HepG2 (cell line): Measurements from ENCODE around the gene PLEKHA3. TPM values are rescaled to one million over a fixed set of nuclear protein-coding genes. Genes with fewer than 3 reads are reported as not detected.

ENCODE experiments used
- ATAC-seq: fragments of 200-7000 bp; cut with Tn5 transposase; 3 replicates; pipeline ENCODE4 v1.9.1; 2020; ENCODE audit warnings: mild to moderate bottlenecking, moderate library complexity
- BruUV-seq: library from RNA; stranded (reverse); fragments of 400-500 nt; replicated peaks from 2 replicates; lab custom pipeline; 2021; lab: Mats Ljungman, UMichigan
- CTCF ChIA-PET: fragments of 300-600 bp; formaldehyde crosslinking; extraction: SDS; loops from one replicate; lab custom pipeline; 2021; ENCODE audit warnings: low total read pairs, inconsistent platforms, low intra/inter-chr PET ratio; lab: Yijun Ruan, JAX
- POLR2A ChIA-PET: fragments of 350-600 bp; sonication (Branson Sonifier 250); formaldehyde crosslinking; loops from one replicate; lab custom pipeline; 2020; ENCODE audit warnings: antibody characterized with exemption, inconsistent platforms; lab: Yijun Ruan, JAX
- DNase-seq: peaks from one replicate; pipeline ENCODE4 v3.0.0-alpha.2; 2015; ENCODE audit warnings: low spot score
- FAIRE-seq: peaks from 3 replicates; lab custom pipeline; 2011; peaks lifted over from hg19 to GRCh38; lab: Jason Lieb, UNC
- H2AFZ ChIP-seq: one replicate; pipeline ENCODE4 v1.6.1; 2011; ENCODE audit warnings: low read length, inconsistent platforms
- H3K27ac ChIP-seq: fragments of 300-600 bp; 3 replicates; pipeline ENCODE4 v1.8.0; 2011; ENCODE audit warnings: mixed run types, mild to moderate bottlenecking, mixed read lengths, low read length, inconsistent platforms; ENCODE audit not compliant: insufficient read depth; ENCODE audit errors: extremely low read length
- H3K27me3 ChIP-seq, 2 experiments: fragments of 200-600 bp in 1 of 2; 2 replicates in 1 of 2; 3 replicates in 1 of 2; pipeline versions ENCODE4 v1.6.0 to v1.8.0; 2011; ENCODE audit warnings: low read length in 2 of 2, mild to moderate bottlenecking in 2 of 2, moderate library complexity in 2 of 2, inconsistent platforms in 1 of 2; ENCODE audit not compliant: insufficient read depth in 2 of 2, control insufficient read depth in 1 of 2
- H3K36me3 ChIP-seq, 2 experiments: fragments of 200-600 bp in 1 of 2; replicated peaks in 1 of 2; 2 replicates in 1 of 2; 3 replicates in 1 of 2; pipeline versions ENCODE4 v1.5.1 to v1.8.0; 2011; ENCODE audit warnings: low read length in 2 of 2, inconsistent platforms in 1 of 2; ENCODE audit not compliant: insufficient read depth in 2 of 2, control insufficient read depth in 1 of 2
- H3K4me1 ChIP-seq: 2 replicates; pipeline ENCODE4 v1.5.1; 2012; ENCODE audit warnings: low read length, inconsistent platforms; ENCODE audit not compliant: insufficient read depth
- H3K4me2 ChIP-seq: 2 replicates; pipeline ENCODE4 v1.6.0; 2011; ENCODE audit warnings: low read depth, low read length, inconsistent platforms
- H3K4me3 ChIP-seq, 3 experiments: fragments of 200-600 bp in 1 of 3; sonication (generic), shearing (Covaris generic) in 1 of 3; replicated peaks in 1 of 3; 2 replicates each; pipeline ENCODE4 v1.5.1; 2011 to 2016; ENCODE audit warnings: low read length in 3 of 3, inconsistent platforms in 2 of 3, low read depth in 2 of 3, mild to moderate bottlenecking in 2 of 3, control low read depth in 1 of 3, mixed read lengths in 1 of 3; ENCODE audit not compliant: insufficient read depth in 1 of 3
- H3K79me2 ChIP-seq: one replicate; pipeline ENCODE4 v1.6.1; 2011; ENCODE audit warnings: low read length, inconsistent platforms; ENCODE audit not compliant: insufficient read depth
- H3K9ac ChIP-seq: 2 replicates; pipeline ENCODE4 v1.6.0; 2011; ENCODE audit warnings: mild to moderate bottlenecking, low read depth, low read length, inconsistent platforms; ENCODE audit not compliant: insufficient read depth
- H3K9me3 ChIP-seq: 2 replicates; pipeline ENCODE4 v1.5.1; 2012; ENCODE audit warnings: mild to moderate bottlenecking, low read length
- H4K20me1 ChIP-seq: 2 replicates; pipeline ENCODE4 v1.6.0; 2011; ENCODE audit warnings: inconsistent platforms, mild to moderate bottlenecking, low read length, moderate library complexity; ENCODE audit not compliant: insufficient read depth
- ATM ChIP-seq: fragments of 450-650 bp; IDR thresholded peaks from 2 replicates; pipeline ENCODE4 v1.7.1; 2017; ENCODE audit warnings: mild to moderate bottlenecking, borderline replicate concordance
- BRF2 ChIP-seq: sonication (generic); formaldehyde crosslinking; IDR thresholded peaks from 2 replicates; pipeline ENCODE4 v1.8.1; 2022; ENCODE audit warnings: mild to moderate bottlenecking, missing genetic modification reagents
- CENPT ChIP-seq: sonication (generic); formaldehyde crosslinking; IDR thresholded peaks from 2 replicates; pipeline ENCODE4 v1.8.0; 2022; ENCODE audit warnings: low read depth, mild to moderate bottlenecking, moderate library complexity, missing genetic modification reagents
- CREM ChIP-seq, 2 experiments: sonication (generic) in 1 of 2; formaldehyde crosslinking in 1 of 2; IDR thresholded peaks; 2 replicates each; pipeline versions ENCODE4 v1.4.0 to v1.6.1; 2016 to 2020; ENCODE audit warnings: antibody characterized with exemption in 1 of 2, mild to moderate bottlenecking in 1 of 2, missing genetic modification reagents in 1 of 2
- ETS1 ChIP-seq: sonication (generic); formaldehyde crosslinking; IDR thresholded peaks from 2 replicates; pipeline ENCODE4 v1.4.0; 2020; ENCODE audit warnings: missing genetic modification reagents
- NR2F6 ChIP-seq, 2 experiments: IDR thresholded peaks; 2 replicates each; pipeline ENCODE4 v1.6.1; 2016; ENCODE audit warnings: antibody characterized with exemption in 1 of 2, mild to moderate bottlenecking in 1 of 2
- PAX8 ChIP-seq: sonication (generic); formaldehyde crosslinking; IDR thresholded peaks from 2 replicates; pipeline ENCODE4 v1.8.0; 2022; ENCODE audit warnings: mild to moderate bottlenecking, missing genetic modification reagents, borderline replicate concordance
- POGZ ChIP-seq: sonication (generic); formaldehyde crosslinking; IDR thresholded peaks from 2 replicates; pipeline ENCODE4 v1.4.0; 2020; ENCODE audit warnings: mild to moderate bottlenecking, missing genetic modification reagents
- THAP7 ChIP-seq: sonication (generic); formaldehyde crosslinking; IDR thresholded peaks from 2 replicates; pipeline ENCODE4 v1.8.1; 2023; ENCODE audit warnings: mild to moderate bottlenecking, missing genetic modification reagents
- U2AF2 ChIP-seq: fragments of 200-400 bp; formaldehyde crosslinking; IDR thresholded peaks from 2 replicates; pipeline ENCODE4 v1.6.1; 2017; ENCODE audit warnings: low read depth, mild to moderate bottlenecking, low read length
- ZFP37 ChIP-seq: sonication (generic); formaldehyde crosslinking; IDR thresholded peaks from 2 replicates; pipeline ENCODE4 v1.4.0; 2020; ENCODE audit warnings: missing genetic modification reagents, borderline replicate concordance
- ZKSCAN8 ChIP-seq: IDR thresholded peaks from 2 replicates; pipeline ENCODE4 v1.6.1; 2016; ENCODE audit warnings: borderline replicate concordance, missing genetic modification reagents, missing compliant biosample characterization
- ZNF235 ChIP-seq: sonication (generic); formaldehyde crosslinking; IDR thresholded peaks from 2 replicates; pipeline ENCODE4 v1.8.1; 2023; ENCODE audit warnings: mild to moderate bottlenecking, missing genetic modification reagents, borderline replicate concordance
- ZNF280D ChIP-seq: sonication (generic); formaldehyde crosslinking; IDR thresholded peaks from 2 replicates; pipeline ENCODE4 v1.5.1; 2020; ENCODE audit warnings: mild to moderate bottlenecking, missing genetic modification reagents
- ZNF776 ChIP-seq: sonication (generic); formaldehyde crosslinking; IDR thresholded peaks from 2 replicates; pipeline ENCODE4 v1.4.0; 2020; ENCODE audit warnings: mild to moderate bottlenecking, missing genetic modification reagents
- WGBS: methylation state at CpG from one replicate; pipeline ENCODE4 v1.1.6; 2017; ENCODE audit warnings: low lambda C conversion rate; 5-methylcytosine and 5-hydroxymethylcytosine counted together
- in situ Hi-C: cut with HindIII; loops from 2 replicates; pipeline ENCODE4 v1.10.0; 2017; ENCODE audit warnings: low pct_unique_long_range_greater_than_20kb; ENCODE audit not compliant: extremely low pct_ligation_motif_present
- intact Hi-C: fragments of 100-400 bp; cut with micrococcal nuclease; formaldehyde crosslinking; loops from one replicate; pipeline ENCODE4 v1.10.0; 2022; ENCODE audit not compliant: unreplicated experiment
- polyA plus RNA-seq, 8 experiments: library from polyadenylated mRNA; depleted of rRNA in 3 of 8; stranded (reverse) in 7 of 8; unstranded in 1 of 8; fragments of >200 nt; fragmentation: Illumina TruSeq in 4 of 8; extraction: Trizol in 4 of 8; gene quantifications; 2 replicates each; pipeline versions ENCODE4 v1.2.1 to v1.2.3, GENCODE V29; 2011 to 2016; ENCODE audit warnings: low read depth in 4 of 8, missing spikeins in 1 of 8, mixed read lengths in 1 of 8; ENCODE audit not compliant: insufficient read depth in 1 of 8
- total RNA-seq, 5 experiments: library from RNA; depleted of rRNA; stranded (reverse); fragments of >200 nt; fragmentation: Illumina TruSeq; extraction: Trizol; gene quantifications; 2 replicates each; pipeline ENCODE4 v1.2.3, GENCODE V29; 2016; ENCODE audit warnings: low read depth in 1 of 5

PLEKHA3 gene
- total and polyA plus RNA-seq, 2 of the 13 experiments (the other 11 are each of a cell fraction or from before 2014, with no cell fraction given), result 11.7 to 23.1 TPM

GRCh38 chr2:178450524-178450773, 29.8 kb upstream of the PLEKHA3 start (continued):
- TF ChIP-seq NR2F6 (IDR thresholded peaks at IDR 0.05), result no peak
- TF ChIP-seq NR2F6 (CRISPR knock-in tag; IDR thresholded peaks at IDR 0.05), result 0 out of 2 replicates have a peak, but pooled peaks have one; percentile 6
- no peak for TF ChIP-seq BRF2 (CRISPR knock-in tag)

- H3K4me2 ChIP-seq, result peak within 1 kb of the TSS; percentile 85
- intact Hi-C loops (loop anchor here (1.0 to 10.0 kb wide), 6 partner anchors 18 to 1054 kb away; partner anchors contain the start of gene FKBP7), in situ Hi-C loops (no loop called here)
- peak; percentile 55 for FAIRE-seq
- DNase-seq, result peak; percentile 93
- H3K4me3 ChIP-seq, result peak within 1 kb of the TSS; percentile 75 to 88 (median 82)
- peak; percentile 97 for ATAC-seq
- peaks cover 26% of the 10 kb centered on the region for H3K79me2 ChIP-seq
- H2AFZ ChIP-seq, result no peak within 1 kb of the TSS
- H3K27me3 ChIP-seq, result no peaks in the 10 kb centered on the region; a peak in 1 of 5 replicates
- H4K20me1 ChIP-seq, result peaks cover 14% of the 10 kb centered on the region; the same call in 1 of the 2 replicates
- CTCF ChIA-PET, result interaction anchor here (1.1 kb wide), 1 partner anchor 28 kb away, joined by 4 read pairs; the partner anchor contains the start of gene FKBP7
- WGBS, result 2% methylated on average over 11 of the region's 76 CpGs
- peaks cover 33% of the 10 kb centered on the region for H3K4me1 ChIP-seq
- H3K9ac ChIP-seq, result peak within 1 kb of the TSS; percentile 98
- BruUV-seq, result no TSS peak
- H3K9me3 ChIP-seq, result no peaks in the 10 kb centered on the region
- POLR2A ChIA-PET, result interaction anchor here (0.7 to 3.9 kb wide), 31 partner anchors 8 to 1187 kb away, joined by 3 to 97 read pairs (median 5); partner anchors contain the start of genes FKBP7, NFE2L2, PLEKHA3 and RBM45
- peak within 1 kb of the TSS; percentile 96 for H3K27ac ChIP-seq
- peaks cover 5 to 26% of the 10 kb centered on the region in 2 experiments; a peak in 4 of 5 replicates for H3K36me3 ChIP-seq
- TF ChIP-seq ATM, result no peak
- TF ChIP-seq ETS1 (CRISPR knock-in tag), result peak; percentile 92
- peak; percentile 76 for TF ChIP-seq ZNF280D (CRISPR knock-in tag)
- TF ChIP-seq ZFP37 (CRISPR knock-in tag), result peak; percentile 53
- TF ChIP-seq CREM (IDR thresholded peaks at IDR 0.05), result peak; percentile 17; the same call in 1 of the 2 replicates
- TF ChIP-seq CREM (CRISPR knock-in tag; IDR thresholded peaks at IDR 0.05), result no peak
- peak; percentile 89; the same call in 1 of the 2 replicates for TF ChIP-seq POGZ
- peak; percentile 93; the same call in 1 of the 2 replicates for TF ChIP-seq ZNF235 (CRISPR knock-in tag)
- no peak for TF ChIP-seq U2AF2
- TF ChIP-seq CENPT, result peak; percentile 69; the same call in 1 of the 2 replicates
- peak; percentile 99 for TF ChIP-seq ZNF776 (CRISPR knock-in tag)
- peak; percentile 95 for TF ChIP-seq PAX8 (CRISPR knock-in tag)
- peak; percentile 79; the same call in 1 of the 2 replicates for TF ChIP-seq THAP7 (CRISPR knock-in tag)
- peak; percentile 44; the same call in 1 of the 2 replicates for TF ChIP-seq ZKSCAN8 (CRISPR knock-in tag)
These were observed 29.3 kb upstream of the PLEKHA3 start, which contains the start of the genes PJVK and PRKRA for GRCh38 chr2:178450774-178451525. TSS of gene PJVK (plus strand) at chr2:178451378. CDS start at chr2:178453410, 2,032 bp downstream. TSS of gene PRKRA (minus strand) at chr2:178451175. CDS start at chr2:178451030, 145 bp downstream.
